PC-3 (cell line): ENCODE results near the gene LGI1. TPM values are rescaled to one million over a fixed set of nuclear protein-coding genes. Genes with fewer than 3 reads are reported as not detected.
"Not testable (repeated sequence)": the region's sequence is repeated elsewhere in the genome, so short reads cannot be mapped to it uniquely, and the experiment has no call there.

Experiments used
- ATAC-seq: fragments of 200-7000 bp; cut with Tn5 transposase; 2 replicates; pipeline ENCODE4 v1.9.1; 2020; ENCODE audit warnings: mild to moderate bottlenecking, moderate library complexity
- BruUV-seq: library from RNA; stranded (reverse); fragments of 400-500 nt; replicated peaks from 2 replicates; lab custom pipeline; 2021; lab: Mats Ljungman, UMichigan
- CTCF ChIA-PET: fragments of 300-600 bp; sonication (Branson Sonifier 250); formaldehyde crosslinking; loops from one replicate; lab custom pipeline; 2022; ENCODE audit warnings: antibody characterized with exemption; lab: Charles Lee
- POLR2A ChIA-PET: fragments of 300-600 bp; sonication (Branson Sonifier 250); formaldehyde crosslinking; loops from one replicate; lab custom pipeline; 2022; ENCODE audit warnings: antibody characterized with exemption; ENCODE audit not compliant: unreplicated experiment; lab: Charles Lee
- DNase-seq: peaks from one replicate; pipeline ENCODE4 v3.0.0-alpha.2; 2015
- H2AFZ ChIP-seq: fragments of 300-600 bp; sonication (generic); 2 replicates; pipeline ENCODE4 v1.6.0; 2016; ENCODE audit warnings: antibody characterized with exemption, low read length
- H3F3A ChIP-seq: fragments of 300-600 bp; sonication (generic); one replicate; pipeline ENCODE4 v1.6.0; 2017; ENCODE audit warnings: antibody characterized with exemption, low read length, control low read depth, mild to moderate bottlenecking; ENCODE audit not compliant: unreplicated experiment
- H3K27ac ChIP-seq: fragments of 300-600 bp; sonication (generic); 2 replicates; pipeline ENCODE4 v1.5.1; 2016; ENCODE audit warnings: mild to moderate bottlenecking, low read length
- H3K27me3 ChIP-seq: fragments of 300-600 bp; sonication (generic); 2 replicates; pipeline ENCODE4 v1.6.1; 2016; ENCODE audit warnings: low read length, mixed read lengths
- H3K36me3 ChIP-seq: fragments of 300-600 bp; sonication (generic); 2 replicates; pipeline ENCODE4 v1.6.1; 2016; ENCODE audit warnings: low read depth, mixed run types, low read length, mixed read lengths
- H3K4me1 ChIP-seq: fragments of 300-600 bp; sonication (generic); 2 replicates; pipeline ENCODE4 v1.5.1; 2016; ENCODE audit warnings: low read length; ENCODE audit not compliant: insufficient read depth
- H3K4me2 ChIP-seq: fragments of 300-600 bp; sonication (generic); 2 replicates; pipeline ENCODE4 v1.6.0; 2016; ENCODE audit warnings: low read length
- H3K4me3 ChIP-seq: fragments of 300-600 bp; sonication (generic); 2 replicates; pipeline ENCODE4 v1.5.1; 2016; ENCODE audit warnings: mild to moderate bottlenecking, low read length, mixed read lengths
- H3K79me2 ChIP-seq: fragments of 300-600 bp; sonication (generic); 2 replicates; pipeline ENCODE4 v1.6.1; 2017; ENCODE audit warnings: low read length, mixed read lengths
- H3K9ac ChIP-seq: fragments of 300-600 bp; sonication (generic); 2 replicates; pipeline ENCODE4 v1.6.0; 2016; ENCODE audit warnings: mild to moderate bottlenecking, low read length
- H3K9me2 ChIP-seq: fragments of 300-600 bp; sonication (generic); replicated peaks from 2 replicates; pipeline ENCODE4 v1.6.1; 2016; ENCODE audit warnings: mixed run types, low read length, mixed read lengths
- H3K9me3 ChIP-seq: fragments of 300-600 bp; sonication (generic); 2 replicates; pipeline ENCODE4 v1.6.1; 2016; ENCODE audit warnings: low read length, mixed read lengths
- H4K20me1 ChIP-seq: fragments of 300-600 bp; sonication (generic); 2 replicates; pipeline ENCODE4 v1.6.1; 2016; ENCODE audit warnings: low read length, mixed read lengths
- EZH2 ChIP-seq: fragments of 300-600 bp; sonication (generic); IDR thresholded peaks from one replicate; pipeline ENCODE4 v1.6.1; 2017; ENCODE audit warnings: antibody characterized with exemption, mild to moderate bottlenecking, low read length; ENCODE audit not compliant: unreplicated experiment
- EZH2phosphoT487 ChIP-seq: fragments of 300-600 bp; sonication (generic); IDR thresholded peaks from 2 replicates; pipeline ENCODE4 v1.6.1; 2018; ENCODE audit warnings: mild to moderate bottlenecking, antibody characterized with exemption, low read length, borderline replicate concordance
- intact Hi-C: fragments of 100-400 bp; cut with micrococcal nuclease; formaldehyde crosslinking; loops from 2 replicates; pipeline ENCODE4 v1.9.0; 2023
- total RNA-seq: library from RNA; depleted of rRNA; stranded (reverse); fragments of >200 nt; gene quantifications from 2 replicates; pipeline ENCODE4 v1.2.3, GENCODE V29; 2014
- TF ChIP-seq, protein P1 (sequence below): fragments of 300-600 bp; sonication (generic); conservative IDR thresholded peaks from 2 replicates; pipeline ENCODE4 v1.5.1; 2017; ENCODE audit warnings: antibody characterized with exemption, low read depth, mild to moderate bottlenecking, low read length

LGI1 gene
- total RNA-seq, 1 experiment from 2014 or later: not detected

DNA sequence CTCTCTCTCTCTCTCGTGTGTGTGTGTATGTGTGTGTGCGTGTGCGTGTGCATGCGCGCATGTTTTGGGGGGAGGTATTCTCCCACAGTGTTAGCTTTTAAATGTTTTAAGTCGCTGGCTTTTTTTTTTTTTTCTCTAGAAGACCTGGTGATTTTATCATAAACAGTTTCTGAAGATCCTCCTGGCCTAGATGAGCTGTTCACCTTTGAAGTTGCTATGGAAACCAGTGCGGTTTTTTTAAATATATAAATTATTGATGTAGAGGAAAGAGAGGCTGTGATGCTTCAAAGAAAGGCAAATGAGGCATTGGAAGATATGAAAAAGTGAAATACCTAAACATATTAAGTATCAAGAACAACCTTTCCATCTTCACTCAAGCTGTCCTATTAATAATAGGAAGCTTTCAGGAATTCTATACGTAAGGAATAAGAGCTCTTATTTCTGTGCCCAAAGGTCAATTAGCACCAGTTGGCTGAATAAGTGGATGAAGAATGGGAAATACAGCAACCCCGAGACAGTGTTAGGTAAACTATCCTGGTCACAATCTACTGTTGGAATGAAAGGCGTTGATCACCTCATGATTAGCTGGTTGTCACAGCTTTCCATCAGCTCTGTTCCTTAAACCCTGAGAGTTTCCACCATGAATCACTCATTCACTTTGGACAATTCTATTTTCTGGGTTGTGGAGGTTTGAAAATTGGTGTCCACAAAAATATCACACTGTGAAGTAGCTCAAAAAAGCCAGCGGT, 69.5 kb downstream of the LGI1 start:
- POLR2A ChIA-PET: no interaction called here

DNA sequence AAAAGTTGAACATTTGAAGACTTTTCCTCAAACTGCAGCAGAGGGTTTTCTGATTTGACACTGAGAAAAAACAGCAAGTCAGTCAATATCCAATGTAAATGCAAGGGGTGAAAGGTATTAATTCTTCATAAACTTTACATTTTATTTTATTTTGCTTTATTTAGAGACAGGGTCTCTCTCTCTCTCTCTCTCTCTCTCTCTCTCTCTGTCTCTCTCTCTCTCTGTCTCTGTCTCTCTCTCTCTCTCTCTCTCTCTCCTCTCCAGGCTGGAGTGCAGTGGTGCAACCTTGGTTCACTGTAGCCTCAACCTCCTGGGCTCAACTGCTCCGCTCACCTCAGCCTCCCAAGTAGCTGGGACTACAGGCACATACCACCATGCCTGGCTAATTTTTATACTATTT, 73.3 kb downstream of the LGI1 start:
- H3K79me2 ChIP-seq, H3K27me3 ChIP-seq, H3K9me2 ChIP-seq, POLR2A ChIA-PET, BruUV-seq, H2AFZ ChIP-seq, H3K36me3 ChIP-seq, ATAC-seq, DNase-seq, H3K4me3 ChIP-seq, H3K9me3 ChIP-seq, H3K4me1 ChIP-seq, H3K27ac ChIP-seq, H3K4me2 ChIP-seq, H4K20me1 ChIP-seq, CTCF ChIA-PET, intact Hi-C loops, H3K9ac ChIP-seq, H3F3A ChIP-seq: not testable (repeated sequence)

More for the DNA sequence above, 69.5 kb downstream of the LGI1 start:
- ATAC-seq: no peak
- H3K9me3 ChIP-seq: no peaks in the 10 kb centered on the region
- H3K4me2 ChIP-seq: no peak overlapping the region
- H3K27ac ChIP-seq: no peak overlapping the region
- no peak overlapping the region for H3K4me3 ChIP-seq
- no peak for DNase-seq
- H3K4me1 ChIP-seq: no peaks in the 10 kb centered on the region
- TF ChIP-seq EZH2phosphoT487 (no peak), EZH2 (no peak)
- TF ChIP-seq, protein P1, sequence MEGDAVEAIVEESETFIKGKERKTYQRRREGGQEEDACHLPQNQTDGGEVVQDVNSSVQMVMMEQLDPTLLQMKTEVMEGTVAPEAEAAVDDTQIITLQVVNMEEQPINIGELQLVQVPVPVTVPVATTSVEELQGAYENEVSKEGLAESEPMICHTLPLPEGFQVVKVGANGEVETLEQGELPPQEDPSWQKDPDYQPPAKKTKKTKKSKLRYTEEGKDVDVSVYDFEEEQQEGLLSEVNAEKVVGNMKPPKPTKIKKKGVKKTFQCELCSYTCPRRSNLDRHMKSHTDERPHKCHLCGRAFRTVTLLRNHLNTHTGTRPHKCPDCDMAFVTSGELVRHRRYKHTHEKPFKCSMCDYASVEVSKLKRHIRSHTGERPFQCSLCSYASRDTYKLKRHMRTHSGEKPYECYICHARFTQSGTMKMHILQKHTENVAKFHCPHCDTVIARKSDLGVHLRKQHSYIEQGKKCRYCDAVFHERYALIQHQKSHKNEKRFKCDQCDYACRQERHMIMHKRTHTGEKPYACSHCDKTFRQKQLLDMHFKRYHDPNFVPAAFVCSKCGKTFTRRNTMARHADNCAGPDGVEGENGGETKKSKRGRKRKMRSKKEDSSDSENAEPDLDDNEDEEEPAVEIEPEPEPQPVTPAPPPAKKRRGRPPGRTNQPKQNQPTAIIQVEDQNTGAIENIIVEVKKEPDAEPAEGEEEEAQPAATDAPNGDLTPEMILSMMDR: no peak
- H3K9ac ChIP-seq: no peak overlapping the region
- no peaks in the 10 kb centered on the region for H4K20me1 ChIP-seq
- BruUV-seq: no TSS peak
- H2AFZ ChIP-seq: no peak overlapping the region
- no peaks in the 10 kb centered on the region for H3K79me2 ChIP-seq
- no peaks in the 10 kb centered on the region for H3K9me2 ChIP-seq
- H3K36me3 ChIP-seq: no peaks in the 10 kb centered on the region
- no peaks in the 10 kb centered on the region for H3F3A ChIP-seq
- intact Hi-C loops: no loop called here
- CTCF ChIA-PET: no interaction called here
- H3K27me3 ChIP-seq: no peaks in the 10 kb centered on the region

DNA sequence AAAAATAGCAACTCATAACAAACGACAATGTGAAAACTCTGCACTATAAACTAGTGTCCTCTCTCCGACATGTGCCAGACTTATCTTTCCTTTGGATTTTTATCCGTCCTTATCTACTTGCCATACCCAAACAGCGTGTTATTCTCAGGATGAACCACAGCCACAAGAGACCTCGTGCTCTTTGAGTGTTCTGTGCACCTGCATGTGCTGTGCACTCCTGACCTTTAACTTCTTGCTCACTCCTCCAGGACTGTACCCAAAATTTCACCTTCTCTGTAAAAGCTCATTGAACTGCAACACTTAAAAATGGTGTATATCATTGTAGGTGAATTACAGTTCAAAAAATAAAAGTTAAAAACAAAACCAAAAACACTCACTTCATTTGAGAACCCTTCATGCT, 78.0 kb downstream of the LGI1 start:
- H3K27me3 ChIP-seq: no peaks in the 10 kb centered on the region
- H3K79me2 ChIP-seq: no peaks in the 10 kb centered on the region
- ATAC-seq: no peak
- no peak overlapping the region for H3K9ac ChIP-seq
- no peaks in the 10 kb centered on the region for H4K20me1 ChIP-seq
- H3K27ac ChIP-seq: no peak overlapping the region
- H3K9me2 ChIP-seq: no peaks in the 10 kb centered on the region
- POLR2A ChIA-PET: no interaction called here
- DNase-seq: no peak
- H3K4me1 ChIP-seq: no peaks in the 10 kb centered on the region
- H3K9me3 ChIP-seq: no peaks in the 10 kb centered on the region
- TF ChIP-seq EZH2phosphoT487 (no peak), EZH2 (no peak)
- TF ChIP-seq, protein P1: no peak
- CTCF ChIA-PET: no interaction called here
- H3K4me2 ChIP-seq: no peak overlapping the region
- no peak overlapping the region for H2AFZ ChIP-seq
- H3K4me3 ChIP-seq: no peak overlapping the region
- H3F3A ChIP-seq: no peaks in the 10 kb centered on the region
- no TSS peak for BruUV-seq
- intact Hi-C loops: no loop called here
- H3K36me3 ChIP-seq: no peaks in the 10 kb centered on the region
